Fibroblast of lung (primary cell): ENCODE measurements around the gene WDR64. TPM values are rescaled to one million over a fixed set of nuclear protein-coding genes. Genes with fewer than 3 reads are reported as not detected.

Source experiments
- DNase-seq, 2 donors: peaks; one replicate each; pipeline versions ENCODE4 v3.0.0 to v3.0.0-alpha.2; 2010; ENCODE audit warnings: low read depth in 2 of 2
- H2AFZ ChIP-seq: 2 replicates; pipeline ENCODE4 v1.5.1; 2012; ENCODE audit warnings: low read length, control low read depth, inconsistent platforms
- H3K27ac ChIP-seq: 2 replicates; pipeline ENCODE4 v1.5.1; 2011; ENCODE audit warnings: low read length, control low read depth; ENCODE audit not compliant: insufficient read depth
- H3K27me3 ChIP-seq: 2 replicates; pipeline ENCODE4 v1.5.1; 2011; ENCODE audit warnings: mild to moderate bottlenecking, low read length; ENCODE audit not compliant: control insufficient read depth, insufficient read depth
- H3K36me3 ChIP-seq: 2 replicates; pipeline ENCODE4 v1.5.1; 2011; ENCODE audit warnings: low read length; ENCODE audit not compliant: control insufficient read depth, insufficient read depth
- H3K4me1 ChIP-seq: 2 replicates; pipeline ENCODE4 v1.5.1; 2011; ENCODE audit warnings: low read length; ENCODE audit not compliant: control insufficient read depth, insufficient read depth; ENCODE audit errors: extremely low read depth
- H3K4me2 ChIP-seq: 2 replicates; pipeline ENCODE4 v1.5.1; 2011; ENCODE audit warnings: low read length, control low read depth; ENCODE audit not compliant: insufficient read depth; ENCODE audit errors: extremely low read depth
- H3K4me3 ChIP-seq, 4 experiments: fragments of 200-600 bp in 1 of 4; sonication (generic) in 1 of 4; replicated peaks in 1 of 4; 2 replicates each; pipeline ENCODE4 v1.5.1; 2011 to 2016; ENCODE audit warnings: low read length in 4 of 4, low read depth in 3 of 4, mild to moderate bottlenecking in 3 of 4, control low read depth in 2 of 4, inconsistent platforms in 1 of 4, mixed read lengths in 1 of 4; ENCODE audit not compliant: insufficient read depth in 1 of 4; ENCODE audit errors: control extremely low read depth in 1 of 4
- H3K79me2 ChIP-seq: 2 replicates; pipeline ENCODE4 v1.5.1; 2012; ENCODE audit warnings: mild to moderate bottlenecking, low read length, inconsistent platforms; ENCODE audit not compliant: control insufficient read depth, insufficient read depth
- H3K9ac ChIP-seq: 2 replicates; pipeline ENCODE4 v1.5.1; 2011; ENCODE audit warnings: mild to moderate bottlenecking, low read length, control low read depth; ENCODE audit not compliant: insufficient read depth
- H3K9me3 ChIP-seq: 2 replicates; pipeline ENCODE4 v1.5.1; 2012; ENCODE audit warnings: low read depth, low read length; ENCODE audit not compliant: control insufficient read depth, insufficient read depth
- H4K20me1 ChIP-seq: 2 replicates; pipeline ENCODE4 v1.5.1; 2011; ENCODE audit warnings: low read length; ENCODE audit not compliant: control insufficient read depth, insufficient read depth; ENCODE audit errors: extremely low read depth
- EZH2 ChIP-seq: IDR thresholded peaks from 2 replicates; pipeline ENCODE4 v1.5.1; 2012; ENCODE audit warnings: low read length, control low read depth, mild to moderate bottlenecking; ENCODE audit errors: missing control alignments
- polyA plus RNA-seq, 2 donors: library from polyadenylated mRNA; depleted of rRNA in 1 of 2; stranded (reverse) in 1 of 2; unstranded in 1 of 2; fragments of >200 nt; gene quantifications; 2 replicates each; pipeline ENCODE4 v1.2.1, GENCODE V29; 2011 to 2012; ENCODE audit warnings: missing spikeins in 1 of 2
- total RNA-seq: library from RNA; depleted of rRNA; stranded (reverse); fragments of >200 nt; gene quantifications from 2 replicates; pipeline ENCODE4 v1.2.1, GENCODE V29; 2014
- TF ChIP-seq, protein P1 (sequence below), 2 donors: IDR thresholded peaks in 1 of 2; conservative IDR thresholded peaks in 1 of 2; 1 replicate in 1 of 2; 2 replicates in 1 of 2; pipeline ENCODE4 v1.5.1; 2011 to 2012; ENCODE audit warnings: low read length in 2 of 2, control low read depth in 1 of 2, inconsistent platforms in 1 of 2, low read depth in 1 of 2, mild to moderate bottlenecking in 1 of 2

Gene WDR64
- total and polyA plus RNA-seq, 2 donors (not counting 1 experiment from before 2014, with no cell fraction given) = not detected

DNA sequence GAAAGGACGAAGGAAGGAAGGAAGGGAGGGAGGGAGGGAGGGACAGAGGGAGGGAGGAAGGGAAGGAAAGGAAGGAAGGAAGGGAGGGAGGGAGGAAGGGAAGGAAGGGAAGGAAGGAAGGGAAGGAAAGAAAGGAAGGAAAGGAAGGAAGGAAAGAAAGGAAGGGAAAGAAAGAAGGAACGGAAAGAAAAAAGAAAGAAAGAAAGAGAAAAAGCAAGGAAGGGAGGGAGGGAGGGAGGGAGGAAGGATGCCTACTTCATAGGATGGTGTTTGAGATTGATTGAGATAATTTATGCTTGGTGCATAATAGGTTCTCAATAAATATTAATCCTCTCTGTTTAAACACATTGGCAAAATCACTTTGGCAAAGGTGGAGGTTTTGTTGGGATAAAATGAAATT is 61.2 kb downstream of the WDR64 start:
- Histone ChIP-seq H3K36me3 (no peaks in the 10 kb centered on the region), H3K27ac (no peak overlapping the region), H3K27me3 (no peaks in the 10 kb centered on the region), H3K4me2 (no peak overlapping the region), H3K4me1 (no peaks in the 10 kb centered on the region), H2AFZ (no peak overlapping the region), H3K9ac (no peak overlapping the region), H3K4me3 (no peak overlapping the region), H3K79me2 (no peaks in the 10 kb centered on the region), H3K9me3 (no peaks in the 10 kb centered on the region), H4K20me1 (no peaks in the 10 kb centered on the region)
- no peak for TF ChIP-seq EZH2
- TF ChIP-seq, protein P1, sequence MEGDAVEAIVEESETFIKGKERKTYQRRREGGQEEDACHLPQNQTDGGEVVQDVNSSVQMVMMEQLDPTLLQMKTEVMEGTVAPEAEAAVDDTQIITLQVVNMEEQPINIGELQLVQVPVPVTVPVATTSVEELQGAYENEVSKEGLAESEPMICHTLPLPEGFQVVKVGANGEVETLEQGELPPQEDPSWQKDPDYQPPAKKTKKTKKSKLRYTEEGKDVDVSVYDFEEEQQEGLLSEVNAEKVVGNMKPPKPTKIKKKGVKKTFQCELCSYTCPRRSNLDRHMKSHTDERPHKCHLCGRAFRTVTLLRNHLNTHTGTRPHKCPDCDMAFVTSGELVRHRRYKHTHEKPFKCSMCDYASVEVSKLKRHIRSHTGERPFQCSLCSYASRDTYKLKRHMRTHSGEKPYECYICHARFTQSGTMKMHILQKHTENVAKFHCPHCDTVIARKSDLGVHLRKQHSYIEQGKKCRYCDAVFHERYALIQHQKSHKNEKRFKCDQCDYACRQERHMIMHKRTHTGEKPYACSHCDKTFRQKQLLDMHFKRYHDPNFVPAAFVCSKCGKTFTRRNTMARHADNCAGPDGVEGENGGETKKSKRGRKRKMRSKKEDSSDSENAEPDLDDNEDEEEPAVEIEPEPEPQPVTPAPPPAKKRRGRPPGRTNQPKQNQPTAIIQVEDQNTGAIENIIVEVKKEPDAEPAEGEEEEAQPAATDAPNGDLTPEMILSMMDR (conservative IDR thresholded peaks at IDR 0.05 in 1 of 2, IDR thresholded peaks at IDR 0.05 in 1 of 2; ENCODE audit: low read depth in 1 of 2, low read length in 2 of 2) = no peak
- no peak for DNase-seq

DNA sequence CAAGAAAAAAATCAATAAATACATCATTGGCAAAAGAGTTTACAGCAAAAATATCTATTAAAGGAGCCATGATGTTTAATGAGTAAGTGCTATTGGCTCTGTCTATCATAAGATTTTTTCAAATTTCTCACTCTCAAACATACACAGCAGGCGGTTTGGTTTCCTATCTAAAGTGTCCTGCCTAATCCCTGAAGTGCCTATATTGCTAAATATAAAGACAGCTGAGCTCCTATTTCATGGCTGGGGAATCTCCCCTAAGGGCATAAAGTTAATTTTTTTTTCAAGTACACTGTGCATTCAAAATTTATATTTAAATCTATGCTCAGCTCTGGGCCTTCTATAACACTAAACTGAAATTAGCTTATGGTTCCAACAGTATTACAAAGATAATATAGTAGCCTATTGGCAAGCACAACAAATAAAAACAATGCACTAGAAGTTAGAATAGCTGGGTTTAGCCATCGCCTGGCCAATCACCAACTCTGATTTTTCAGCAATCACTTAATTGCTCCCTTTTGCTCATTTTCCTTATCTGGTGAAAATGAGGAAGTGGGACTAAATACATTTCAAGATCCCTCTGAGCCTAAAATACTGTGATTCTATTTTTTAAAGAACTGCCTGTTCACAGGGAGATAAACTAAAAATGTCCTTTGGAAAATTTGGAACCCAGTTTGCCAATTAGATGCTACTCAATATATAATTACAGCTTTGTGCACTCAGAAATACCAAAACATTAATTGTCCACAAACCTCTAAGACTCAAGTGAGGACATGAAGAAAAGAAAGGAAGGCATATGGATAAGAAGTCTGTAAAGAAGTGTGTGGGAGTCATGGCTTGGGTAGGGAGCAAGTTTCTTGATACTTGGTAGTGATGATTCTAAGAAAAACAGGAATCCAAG is 62.5 kb downstream of the WDR64 start:
- TF ChIP-seq, protein P1 (conservative IDR thresholded peaks at IDR 0.05 in 1 of 2, IDR thresholded peaks at IDR 0.05 in 1 of 2; ENCODE audit: low read depth in 1 of 2, low read length in 2 of 2) = no peak
- TF ChIP-seq EZH2 = no peak

DNA sequence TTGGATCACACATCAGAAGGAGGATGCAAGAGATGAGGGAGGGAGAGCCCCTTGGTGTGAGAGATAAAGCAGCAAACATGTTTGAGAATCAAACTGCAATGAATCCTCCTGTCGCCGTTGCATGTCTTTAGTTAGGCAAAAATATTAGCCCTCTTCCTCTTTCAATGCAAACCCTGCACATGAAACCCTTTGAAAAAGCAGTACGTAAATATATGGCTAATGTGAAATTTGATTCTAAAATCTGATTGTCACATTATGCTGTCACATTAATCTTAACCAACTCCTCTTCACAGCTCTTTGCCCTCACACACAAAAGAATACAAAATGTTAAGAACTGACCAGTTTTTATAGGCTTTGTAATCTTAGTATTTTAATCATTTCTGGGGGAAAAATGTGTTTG is 63.4 kb downstream of the WDR64 start:
- Histone ChIP-seq H3K9me3 (no peaks in the 10 kb centered on the region), H3K27ac (no peak overlapping the region), H2AFZ (no peak overlapping the region), H3K4me1 (no peaks in the 10 kb centered on the region), H3K79me2 (no peaks in the 10 kb centered on the region), H3K36me3 (no peaks in the 10 kb centered on the region), H3K4me3 (no peak overlapping the region), H3K9ac (no peak overlapping the region), H4K20me1 (no peaks in the 10 kb centered on the region), H3K4me2 (no peak overlapping the region), H3K27me3 (no peaks in the 10 kb centered on the region)
- DNase-seq = no peak
- TF ChIP-seq, protein P1 (conservative IDR thresholded peaks at IDR 0.05 in 1 of 2, IDR thresholded peaks at IDR 0.05 in 1 of 2; ENCODE audit: low read depth in 1 of 2, low read length in 2 of 2) = no peak
- TF ChIP-seq EZH2 = no peak

More for the DNA sequence above, 62.5 kb downstream of the WDR64 start:
- no peak overlapping the region for H2AFZ ChIP-seq
- no peak overlapping the region for H3K4me3 ChIP-seq
- H3K4me1 ChIP-seq = no peaks in the 10 kb centered on the region
- H4K20me1 ChIP-seq = no peaks in the 10 kb centered on the region
- no peak overlapping the region for H3K27ac ChIP-seq
- DNase-seq = no peak
- H3K4me2 ChIP-seq = no peak overlapping the region
- H3K9me3 ChIP-seq = no peaks in the 10 kb centered on the region
- H3K27me3 ChIP-seq = no peaks in the 10 kb centered on the region
- H3K36me3 ChIP-seq = no peaks in the 10 kb centered on the region
- H3K9ac ChIP-seq = no peak overlapping the region
- no peaks in the 10 kb centered on the region for H3K79me2 ChIP-seq
